Bronchial epithelial cell (primary cell): ENCODE results near the gene FLT3LG. TPM values are rescaled to one million over a fixed set of nuclear protein-coding genes. Genes with fewer than 3 reads are reported as not detected.
"Not testable (repeated sequence)": the region's sequence is repeated elsewhere in the genome, so short reads cannot be mapped to it uniquely, and the experiment has no call there.

Experiments
- DNase-seq: peaks from one replicate; pipeline ENCODE4 v3.0.0-alpha.2; 2010; ENCODE audit warnings: low read depth
- FAIRE-seq: peaks from 2 replicates; lab custom pipeline; 2011; peaks lifted over from hg19 to GRCh38; lab: Jason Lieb, UNC
- H3K27me3 ChIP-seq: 2 replicates; pipeline ENCODE4 v1.5.1; 2011; ENCODE audit warnings: low read length; ENCODE audit not compliant: control insufficient read depth, insufficient read depth
- H3K36me3 ChIP-seq: 2 replicates; pipeline ENCODE4 v1.5.1; 2011; ENCODE audit warnings: low read length; ENCODE audit not compliant: control insufficient read depth, insufficient read depth
- H3K4me3 ChIP-seq: 2 replicates; pipeline ENCODE4 v1.5.1; 2011; ENCODE audit warnings: mild to moderate bottlenecking, low read depth, low read length, control low read depth
- CTCF ChIP-seq: IDR thresholded peaks from 2 replicates; pipeline ENCODE4 v1.5.1; 2011; ENCODE audit warnings: mild to moderate bottlenecking, moderate library complexity, low read length, control low read depth, inconsistent platforms; ENCODE audit not compliant: insufficient read depth, severe bottlenecking
- total RNA-seq: library from RNA; depleted of rRNA; stranded (reverse); fragments of >200 nt; gene quantifications from 2 replicates; pipeline ENCODE4 v1.2.1, GENCODE V29; 2014

Gene FLT3LG
- total RNA-seq, 1 donor from 2014 or later, result not detected

- FAIRE-seq (no peak), DNase-seq (peak; percentile 66)
- Histone ChIP-seq H3K4me3 (no peak overlapping the region), H3K27me3 (no peaks in the 10 kb centered on the region), H3K36me3 (peaks cover 4% of the 10 kb centered on the region)
- TF ChIP-seq CTCF, result no peak
These were observed 5.1 kb upstream of the FLT3LG start for GRCh38 chr19:49468746-49469447.

GRCh38 chr19:49469828-49470614, 4.0 kb upstream of the FLT3LG start:
- FAIRE-seq, result no peak
- Histone ChIP-seq H3K36me3 (no peaks in the 10 kb centered on the region), H3K27me3 (peaks cover 2% of the 10 kb centered on the region), H3K4me3 (no peak overlapping the region)
- peak; percentile 13 for TF ChIP-seq CTCF
- DNase-seq, result no peak

GRCh38 chr19:49470615-49470978, 3.4 kb upstream of the FLT3LG start:
- Histone ChIP-seq H3K36me3 (no peaks in the 10 kb centered on the region), H3K4me3 (no peak overlapping the region), H3K27me3 (peaks cover 2% of the 10 kb centered on the region)
- no peak for DNase-seq
- no peak for FAIRE-seq
- TF ChIP-seq CTCF, result no peak

GRCh38 chr19:49472936-49473335, 1.1 kb upstream of the FLT3LG start:
- FAIRE-seq (no peak), DNase-seq (no peak)
- Histone ChIP-seq H3K36me3 (no peaks in the 10 kb centered on the region), H3K4me3 (no peak overlapping the region), H3K27me3 (peaks cover 2% of the 10 kb centered on the region)
- no peak for TF ChIP-seq CTCF

- H3K36me3 ChIP-seq, FAIRE-seq, H3K27me3 ChIP-seq, DNase-seq: not testable (repeated sequence)
- H3K4me3 ChIP-seq, result peak overlapping the region; percentile 54
These were observed 531 bp upstream of the FLT3LG start for GRCh38 chr19:49473501-49473867.

GRCh38 chr19:49474542-49474924, 518 bp downstream of the FLT3LG start:
- DNase-seq (no peak), FAIRE-seq (no peak)
- H3K27me3 ChIP-seq, result peaks cover 2% of the 10 kb centered on the region
- H3K4me3 ChIP-seq, result peak overlapping the region; percentile 54
- no peak for TF ChIP-seq CTCF
- H3K36me3 ChIP-seq, result no peaks in the 10 kb centered on the region
